Caco-2 (cell line): ENCODE results near the gene KDM2B. TPM values are rescaled to one million over a fixed set of nuclear protein-coding genes. Genes with fewer than 3 reads are reported as not detected.

Experiments used
- BruUV-seq: library from RNA; stranded (reverse); fragments of 400-500 nt; replicated peaks from 2 replicates; lab custom pipeline; 2021; lab: Mats Ljungman, UMichigan
- CTCF ChIA-PET: fragments of 300-600 bp; sonication (Branson Sonifier 250); formaldehyde crosslinking; loops from one replicate; lab custom pipeline; 2022; ENCODE audit warnings: antibody characterized with exemption; lab: Charles Lee
- POLR2A ChIA-PET: fragments of 300-600 bp; sonication (Branson Sonifier 250); formaldehyde crosslinking; loops from one replicate; lab custom pipeline; 2022; ENCODE audit warnings: antibody characterized with exemption; lab: Charles Lee
- DNase-seq, 2 experiments: peaks; one replicate each; pipeline versions ENCODE4 v3.0.0 to v3.0.0-alpha.2; 2020 to 2022
- H3K27me3 ChIP-seq: replicated peaks from 2 replicates; pipeline ENCODE4 v1.6.0; 2011; ENCODE audit warnings: low read length; ENCODE audit not compliant: control insufficient read depth, insufficient read depth
- H3K36me3 ChIP-seq: 2 replicates; pipeline ENCODE4 v1.5.1; 2011; ENCODE audit warnings: low read length; ENCODE audit not compliant: control insufficient read depth, insufficient read depth
- H3K4me1 ChIP-seq: fragments of 250-450 bp; sonication (Bioruptor Pico); 2 replicates; pipeline ENCODE4 v1.5.1; 2020; ENCODE audit warnings: mild to moderate bottlenecking
- H3K4me3 ChIP-seq: 2 replicates; pipeline ENCODE4 v1.5.1; 2011; ENCODE audit warnings: low read depth, mild to moderate bottlenecking, control low read depth, low read length
- H3K9me3 ChIP-seq: fragments of 250-450 bp; sonication (Bioruptor Pico); 2 replicates; pipeline ENCODE4 v1.5.1; 2020; ENCODE audit warnings: mild to moderate bottlenecking, moderate library complexity
- H3K27ac Mint-ChIP-seq: one replicate; pipeline ENCODE4 v1.8.0; 2022; ENCODE audit warnings: mixed read lengths; ENCODE audit not compliant: unreplicated experiment
- H3K27me3 Mint-ChIP-seq: one replicate; pipeline ENCODE4 v1.8.0; 2022; ENCODE audit warnings: mixed read lengths; ENCODE audit not compliant: insufficient read depth, unreplicated experiment
- H3K36me3 Mint-ChIP-seq: one replicate; pipeline ENCODE4 v1.8.0; 2022; ENCODE audit warnings: mild to moderate bottlenecking, mixed read lengths; ENCODE audit not compliant: insufficient read depth, unreplicated experiment
- H3K4me1 Mint-ChIP-seq: one replicate; pipeline ENCODE4 v1.8.0; 2022; ENCODE audit warnings: low read depth, mixed read lengths; ENCODE audit not compliant: unreplicated experiment
- H3K4me3 Mint-ChIP-seq: one replicate; pipeline ENCODE4 v1.8.0; 2022; ENCODE audit warnings: mild to moderate bottlenecking, moderate library complexity, mixed read lengths; ENCODE audit not compliant: unreplicated experiment
- H3K9me3 Mint-ChIP-seq: one replicate; pipeline ENCODE4 v1.8.0; 2022; ENCODE audit warnings: mixed read lengths; ENCODE audit not compliant: unreplicated experiment
- CTCF ChIP-seq, 2 experiments: fragments of 200-600 bp in 1 of 2; IDR thresholded peaks; 1 replicate in 1 of 2; 2 replicates in 1 of 2; pipeline versions ENCODE4 v1.5.1 to v1.8.0; 2011 to 2022; ENCODE audit warnings: antibody characterized with exemption in 1 of 2, control low read depth in 1 of 2, inconsistent platforms in 1 of 2, low read depth in 1 of 2, low read length in 1 of 2, mild to moderate bottlenecking in 1 of 2, moderate library complexity in 1 of 2; ENCODE audit not compliant: insufficient read depth in 1 of 2, severe bottlenecking in 1 of 2, unreplicated experiment in 1 of 2
- intact Hi-C: fragments of 100-400 bp; cut with micrococcal nuclease; formaldehyde crosslinking; loops from one replicate; pipeline ENCODE4 v1.10.0; 2022; ENCODE audit not compliant: unreplicated experiment
- total RNA-seq: library from RNA; stranded (reverse); gene quantifications from 2 replicates; pipeline ENCODE4 v1.2.3, GENCODE V29; 2022

KDM2B gene
- total RNA-seq, 1 experiment from 2014 or later = 48.4 TPM

- no peaks in the 10 kb centered on the region for H3K4me1 ChIP-seq
- Mint-ChIP-seq H3K27ac (no peak overlapping the region), H3K4me3 (no peak overlapping the region), H3K9me3 (no peaks in the 10 kb centered on the region), H3K4me1 (peaks cover 2% of the 10 kb centered on the region), H3K36me3 (peaks cover 20% of the 10 kb centered on the region), H3K27me3 (no peaks in the 10 kb centered on the region)
- H3K9me3 ChIP-seq = no peaks in the 10 kb centered on the region
- no peak for TF ChIP-seq CTCF (IDR thresholded peaks at IDR 0.05; ENCODE audit: insufficient read depth in 1 of 2, low read depth in 1 of 2, low read length in 1 of 2, severe bottlenecking in 1 of 2, unreplicated experiment in 1 of 2)
- POLR2A ChIA-PET = no interaction called here
- no peak overlapping the region for H3K4me3 ChIP-seq
- no peaks in the 10 kb centered on the region for H3K27me3 ChIP-seq
- no TSS peak for BruUV-seq
- intact Hi-C loops = no loop called here
- CTCF ChIA-PET = interaction anchor here (0.5 to 1.0 kb wide), 3 partner anchors 21 to 222 kb away, joined by 3 to 5 read pairs (median 3); partner anchors contain the start of gene MORN3
- no peaks in the 10 kb centered on the region for H3K36me3 ChIP-seq
- DNase-seq = no peak
These were observed 134.1 kb downstream of the KDM2B start for GRCh38 chr12:121446750-121447149.

GRCh38 chr12:121444842-121445202 is 136.0 kb downstream of the KDM2B start:
- Mint-ChIP-seq H3K4me3 (no peak overlapping the region), H3K36me3 (peaks cover 37% of the 10 kb centered on the region), H3K4me1 (no peaks in the 10 kb centered on the region), H3K9me3 (no peaks in the 10 kb centered on the region), H3K27ac (no peak overlapping the region), H3K27me3 (no peaks in the 10 kb centered on the region)
- H3K4me1 ChIP-seq = no peaks in the 10 kb centered on the region
- no peaks in the 10 kb centered on the region for H3K27me3 ChIP-seq
- CTCF ChIA-PET = no interaction called here
- H3K4me3 ChIP-seq = no peak overlapping the region
- intact Hi-C loops = no loop called here
- no peaks in the 10 kb centered on the region; the same call in 1 of the 2 replicates for H3K36me3 ChIP-seq
- TF ChIP-seq CTCF (IDR thresholded peaks at IDR 0.05; ENCODE audit: insufficient read depth in 1 of 2, low read depth in 1 of 2, low read length in 1 of 2, severe bottlenecking in 1 of 2, unreplicated experiment in 1 of 2) = no peak
- no TSS peak for BruUV-seq
- POLR2A ChIA-PET = no interaction called here
- H3K9me3 ChIP-seq = no peaks in the 10 kb centered on the region
- DNase-seq = no peak

- Histone ChIP-seq H3K9me3 (no peaks in the 10 kb centered on the region), H3K36me3 (no peaks in the 10 kb centered on the region; the same call in 1 of the 2 replicates), H3K4me1 (no peaks in the 10 kb centered on the region), H3K4me3 (no peak overlapping the region), H3K27me3 (no peaks in the 10 kb centered on the region)
- no peak overlapping the region for H3K27ac Mint-ChIP-seq
- POLR2A ChIA-PET = interaction anchor here (1.0 kb wide), 1 partner anchor 43 kb away, joined by 3 read pairs; no protein-coding TSS in a partner anchor
- H3K9me3 Mint-ChIP-seq = no peaks in the 10 kb centered on the region
- intact Hi-C loops = loop anchor here (1.0 kb wide), 1 partner anchor 110 kb away; no protein-coding TSS in a partner anchor
- no peak overlapping the region for H3K4me3 Mint-ChIP-seq
- TF ChIP-seq CTCF (IDR thresholded peaks at IDR 0.05; ENCODE audit: insufficient read depth in 1 of 2, low read depth in 1 of 2, low read length in 1 of 2, severe bottlenecking in 1 of 2, unreplicated experiment in 1 of 2) = no peak
- no peaks in the 10 kb centered on the region for H3K4me1 Mint-ChIP-seq
- no peak for DNase-seq
- BruUV-seq = no TSS peak
- CTCF ChIA-PET = interaction anchor here (0.6 to 1.5 kb wide), 2 partner anchors 11 to 20 kb away, joined by 3 to 9 read pairs; no protein-coding TSS in a partner anchor
- H3K36me3 Mint-ChIP-seq = peaks cover 38% of the 10 kb centered on the region
- H3K27me3 Mint-ChIP-seq = no peaks in the 10 kb centered on the region
These were observed 136.6 kb downstream of the KDM2B start for GRCh38 chr12:121443911-121444841.
